Amniotic epithelial cell (primary cell): ENCODE results near the gene DARS2.
"Not testable (repeated sequence)": the region's sequence is repeated elsewhere in the genome, so short reads cannot be mapped to it uniquely, and the experiment has no call there.

Experiments
- DNase-seq: peaks from one replicate; pipeline ENCODE4 v3.0.0-alpha.2; 2010; ENCODE audit warnings: low read depth

DARS2 gene, protein sequence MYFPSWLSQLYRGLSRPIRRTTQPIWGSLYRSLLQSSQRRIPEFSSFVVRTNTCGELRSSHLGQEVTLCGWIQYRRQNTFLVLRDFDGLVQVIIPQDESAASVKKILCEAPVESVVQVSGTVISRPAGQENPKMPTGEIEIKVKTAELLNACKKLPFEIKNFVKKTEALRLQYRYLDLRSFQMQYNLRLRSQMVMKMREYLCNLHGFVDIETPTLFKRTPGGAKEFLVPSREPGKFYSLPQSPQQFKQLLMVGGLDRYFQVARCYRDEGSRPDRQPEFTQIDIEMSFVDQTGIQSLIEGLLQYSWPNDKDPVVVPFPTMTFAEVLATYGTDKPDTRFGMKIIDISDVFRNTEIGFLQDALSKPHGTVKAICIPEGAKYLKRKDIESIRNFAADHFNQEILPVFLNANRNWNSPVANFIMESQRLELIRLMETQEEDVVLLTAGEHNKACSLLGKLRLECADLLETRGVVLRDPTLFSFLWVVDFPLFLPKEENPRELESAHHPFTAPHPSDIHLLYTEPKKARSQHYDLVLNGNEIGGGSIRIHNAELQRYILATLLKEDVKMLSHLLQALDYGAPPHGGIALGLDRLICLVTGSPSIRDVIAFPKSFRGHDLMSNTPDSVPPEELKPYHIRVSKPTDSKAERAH

DNA sequence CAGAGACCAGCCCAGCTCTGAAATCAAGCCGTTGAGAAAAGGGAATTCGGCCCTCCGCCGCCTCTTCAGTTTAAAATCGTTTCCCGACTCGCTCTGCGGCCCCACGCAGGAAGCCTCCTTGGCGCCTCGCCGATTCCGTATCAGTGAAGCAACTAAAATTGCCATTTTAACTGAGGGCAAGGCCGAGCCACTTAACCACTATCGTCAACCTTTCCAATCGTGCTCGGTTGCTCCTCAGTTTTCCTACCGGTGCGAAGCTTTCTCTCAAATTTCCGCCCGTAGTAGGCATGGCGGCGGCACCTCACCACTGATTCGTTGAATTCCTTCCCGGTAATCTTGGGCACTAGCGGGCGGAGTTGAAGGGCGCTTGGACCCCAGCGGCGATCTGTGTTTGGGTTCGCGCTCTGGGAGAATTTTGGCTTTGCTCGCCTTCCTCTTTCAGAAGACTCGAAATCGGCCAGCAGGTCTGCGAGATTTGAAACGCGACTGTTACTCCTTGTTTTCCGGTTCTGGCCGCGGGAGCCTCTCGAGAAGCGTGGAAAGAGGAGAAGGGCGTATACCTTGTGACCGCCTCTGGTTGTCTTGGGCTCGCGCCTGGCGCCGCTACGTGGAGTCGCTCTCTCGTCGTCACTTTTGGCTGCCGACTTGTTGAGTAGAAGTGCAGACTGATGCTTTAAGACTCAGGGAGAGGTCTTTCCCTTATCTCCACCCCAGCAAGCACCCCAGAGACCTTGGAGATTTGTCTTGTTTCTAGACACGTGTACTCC is at the start of gene DARS2, which contains the start of gene CENPL:
Gene DARS2 (plus strand): TSS at position 359 of the 767 bp plus-strand sequence. CDS start 557 bp downstream, outside the sequence.
Gene CENPL (minus strand): TSS at position 569 of the 767 bp plus-strand sequence. CDS start 13,584 bp downstream, outside the sequence.
- peak; percentile 99 for DNase-seq

- DNase-seq = no peak
Observed at GRCh38 chr1:173775578-173776226, 48.8 kb upstream of the DARS2 start.

- peak; percentile 62 for DNase-seq
Observed at GRCh38 chr1:173779936-173780335, 44.5 kb upstream of the DARS2 start.

GRCh38 chr1:173784997-173785396 is 39.5 kb upstream of the DARS2 start:
- no peak for DNase-seq

DNA sequence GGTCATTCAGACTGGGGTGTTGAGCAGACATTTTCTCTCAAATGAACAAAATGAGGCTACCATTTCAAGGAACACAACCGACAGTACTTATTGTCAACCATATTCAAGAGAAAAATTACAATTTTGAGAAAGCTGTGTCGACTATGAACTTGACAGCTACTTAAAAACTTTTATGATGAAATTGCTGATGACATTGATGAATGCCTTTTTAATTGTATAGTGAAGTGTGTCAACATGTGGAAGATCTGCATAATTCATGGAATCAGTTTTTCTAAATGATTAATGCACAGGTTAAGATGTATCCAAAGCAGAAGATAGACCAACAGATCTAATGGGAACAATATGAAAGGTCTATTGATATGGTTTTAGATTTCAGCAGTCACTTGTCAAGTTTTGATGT is 34.6 kb upstream of the DARS2 start:
- no peak for DNase-seq

DNA sequence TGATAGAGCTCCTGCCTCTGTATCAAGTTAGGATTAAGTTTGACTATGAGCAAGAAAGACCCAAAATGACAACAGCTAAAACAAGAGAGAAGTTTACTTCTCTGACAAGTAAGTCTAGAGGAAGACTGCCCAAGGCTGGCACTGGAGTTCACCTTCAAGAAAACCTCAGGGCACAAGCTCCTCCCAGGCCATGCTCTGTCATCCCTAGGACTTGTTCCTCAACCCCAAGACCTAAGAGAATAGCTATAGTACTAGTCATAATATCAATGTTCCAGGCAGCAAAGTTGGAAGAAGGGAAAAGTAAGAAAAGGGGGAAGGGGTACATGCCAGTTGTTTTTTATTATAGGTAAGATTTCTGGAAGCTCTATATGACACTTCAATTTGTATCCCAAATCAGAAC is 26.4 kb upstream of the DARS2 start:
- no peak for DNase-seq

- DNase-seq = not testable (repeated sequence)
Observed at GRCh38 chr1:173799995-173800394, 24.5 kb upstream of the DARS2 start.

- DNase-seq = peak; percentile 13
Observed at GRCh38 chr1:173802961-173803360, 21.5 kb upstream of the DARS2 start.

DNA sequence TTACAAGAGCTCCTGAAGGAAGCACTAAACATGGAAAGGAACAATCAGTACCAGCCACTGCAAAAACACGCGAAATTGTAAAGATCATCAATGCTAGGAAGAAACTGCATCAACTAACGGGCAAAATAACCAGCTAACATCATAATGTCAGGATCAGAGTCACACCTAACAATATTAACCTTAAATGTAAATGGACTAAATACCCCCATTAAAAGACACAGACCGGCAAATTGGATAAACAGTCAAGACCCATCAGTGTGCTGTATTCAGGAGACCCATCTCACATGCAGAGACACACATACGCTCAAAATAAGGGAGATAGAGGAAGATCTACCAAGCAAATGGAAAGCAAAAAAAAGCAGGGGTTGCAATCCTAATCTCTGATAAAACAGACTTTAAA is 10.8 kb upstream of the DARS2 start:
- DNase-seq = not testable (repeated sequence)

DNA sequence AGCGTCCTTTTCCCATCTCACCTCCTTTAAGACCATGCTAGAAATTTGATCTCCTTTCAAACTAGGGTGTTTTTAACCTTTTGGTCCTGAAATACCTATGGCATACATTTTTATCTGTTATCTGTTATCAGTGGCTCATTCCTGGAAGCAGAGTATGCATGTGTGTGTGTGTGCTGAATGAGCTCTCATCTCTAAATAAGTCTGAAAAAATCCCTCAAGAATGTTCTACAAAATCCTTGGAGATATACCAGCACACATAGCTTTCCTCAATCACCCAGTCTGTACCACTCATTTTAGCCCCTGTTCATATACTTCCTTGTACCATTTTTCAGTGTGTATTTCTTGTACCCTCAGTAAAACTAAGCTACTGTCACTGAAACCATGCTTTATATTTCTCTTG is 6.0 kb upstream of the DARS2 start:
- peak; percentile 66 for DNase-seq

DNA sequence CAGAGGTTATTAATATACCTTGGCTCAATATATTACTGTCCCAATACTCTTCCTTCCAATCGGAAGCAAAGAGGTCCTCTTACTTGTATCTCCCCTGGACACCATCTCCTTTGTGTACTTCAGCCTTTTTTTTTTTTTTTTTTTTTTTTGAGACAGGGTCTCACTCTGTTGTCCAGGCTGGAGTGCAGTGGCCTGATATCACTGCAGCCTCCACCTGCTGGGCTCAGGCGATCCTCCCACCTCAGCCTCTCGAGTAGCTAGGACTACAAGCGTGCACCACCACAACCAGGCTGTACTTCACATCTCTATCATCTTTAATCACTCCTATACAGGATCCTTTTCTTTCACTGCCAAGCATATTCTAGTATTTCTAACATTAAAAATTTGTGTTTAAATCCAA is 2.8 kb upstream of the DARS2 start:
- no peak for DNase-seq

- no peak for DNase-seq
Observed at GRCh38 chr1:173823781-173824314, 625 bp upstream of the DARS2 start.

GRCh38 chr1:173827611-173828010 is 3.1 kb downstream of the DARS2 start:
- DNase-seq = no peak

DNA sequence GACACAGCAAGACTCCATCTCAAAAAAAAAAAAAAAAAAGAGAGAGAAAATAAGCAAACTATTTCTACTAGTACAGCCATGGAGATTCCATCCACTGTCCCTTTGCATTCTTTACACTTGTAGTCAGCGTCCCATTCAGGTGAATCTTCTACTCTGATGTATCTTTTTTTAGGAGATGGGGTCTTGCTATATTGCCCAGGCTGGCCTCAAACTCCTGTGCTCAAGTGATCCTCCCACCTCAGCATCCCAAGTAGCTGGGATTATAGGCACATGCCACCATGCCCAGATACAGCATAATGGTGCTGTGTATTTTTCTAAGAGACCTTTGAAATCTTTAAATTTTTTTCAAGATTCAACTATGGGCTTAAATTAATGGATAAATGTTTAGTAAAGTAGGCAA is 8.3 kb downstream of the DARS2 start:
- DNase-seq = no peak

DNA sequence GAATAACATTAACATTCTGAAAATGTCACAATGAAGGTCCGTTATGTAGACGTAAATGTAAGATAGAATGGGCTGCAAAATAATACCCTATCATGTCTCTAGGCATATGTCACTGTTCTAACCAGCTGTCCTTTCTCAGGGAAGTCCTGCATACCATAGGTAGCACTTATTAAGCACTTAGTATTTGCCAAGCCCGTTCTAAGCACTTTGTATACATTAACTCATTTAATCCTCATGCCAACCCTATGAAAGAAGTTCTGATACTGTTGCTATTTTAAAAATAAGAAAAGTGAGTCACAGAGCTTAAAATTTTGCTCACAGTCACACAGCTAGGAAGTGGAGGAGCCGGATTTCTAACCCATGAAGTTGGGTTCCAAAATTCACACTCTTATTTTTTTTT is 27.6 kb downstream of the DARS2 start:
- DNase-seq = no peak

- DNase-seq = peak; percentile 81
Observed at GRCh38 chr1:173853074-173853473, 28.6 kb downstream of the DARS2 start.

DNA sequence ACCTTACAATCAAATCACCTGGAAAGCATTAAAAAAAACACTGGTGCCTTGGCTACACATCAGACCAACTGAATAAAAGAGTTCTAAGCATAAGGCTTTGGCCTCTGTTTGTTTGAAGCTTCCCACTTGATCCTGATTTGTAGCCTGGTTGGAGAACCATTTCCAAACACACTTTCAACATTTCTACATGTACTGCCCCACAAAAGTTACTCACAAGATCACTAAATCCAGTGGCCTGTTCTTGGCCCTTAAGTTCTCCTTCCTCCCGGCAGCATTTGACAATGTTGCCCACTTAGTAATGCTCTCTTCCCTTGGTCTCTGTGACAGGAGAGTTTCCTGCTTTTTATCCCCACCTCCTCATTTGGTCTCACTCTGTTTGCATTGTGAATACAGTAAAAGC is 31.5 kb downstream of the DARS2 start:
- peak; percentile 60 for DNase-seq

- no peak for DNase-seq
Observed at GRCh38 chr1:173856903-173857302, 32.4 kb downstream of the DARS2 start.

GRCh38 chr1:173857363-173857917 is 33.0 kb downstream of the DARS2 start:
- no peak for DNase-seq

DNA sequence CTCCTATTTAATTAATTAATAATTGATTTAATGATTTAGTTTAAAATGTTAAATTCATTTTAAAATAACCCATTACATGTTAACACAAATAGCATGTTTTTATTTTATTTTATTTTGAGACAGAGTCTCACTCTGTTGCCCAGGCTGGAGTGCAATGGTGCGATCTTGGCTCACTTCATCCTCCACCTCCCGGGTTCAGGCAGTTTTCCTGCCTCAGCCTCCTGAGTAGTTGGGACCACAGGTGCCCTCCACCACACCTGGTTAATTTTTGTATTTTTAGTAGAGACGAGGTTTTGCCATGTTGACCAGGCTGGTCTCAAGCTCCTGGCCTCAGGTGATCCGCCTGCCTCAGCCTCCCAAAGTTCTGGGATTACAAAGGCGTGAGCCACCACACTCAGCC is 35.1 kb downstream of the DARS2 start:
- DNase-seq = not testable (repeated sequence)

DNA sequence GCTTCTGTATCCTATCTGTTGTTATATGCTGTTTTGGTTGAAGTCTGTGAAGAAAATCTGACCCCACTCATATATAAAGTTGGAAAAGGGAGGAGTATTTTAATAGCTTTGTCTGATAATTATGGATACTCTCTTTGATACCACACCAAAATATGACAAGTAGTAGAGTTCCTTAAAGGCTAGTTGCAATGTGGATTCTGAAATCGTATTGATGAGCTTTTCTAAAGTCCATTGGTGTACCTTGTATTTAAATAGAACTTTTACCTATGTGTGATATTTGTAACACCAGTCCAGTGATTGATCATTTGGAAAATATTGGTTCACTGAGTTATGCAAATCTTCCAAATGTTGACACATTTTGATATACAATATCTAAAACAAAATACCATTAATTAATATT is 35.6 kb downstream of the DARS2 start:
- DNase-seq = no peak
